GM21825 (cell line): ENCODE results near the gene DNAJC18.
A peak's percentile ranks its signal among the peaks of the same experiment; 100 is the strongest.
"Not testable (repeated sequence)": the region's sequence is repeated elsewhere in the genome, so short reads cannot be mapped to it uniquely, and the experiment has no call there.

Experiments
- ATAC-seq: cut with Tn5 transposase; IDR thresholded peaks from one replicate; pipeline ENCODE4 v1.9.1; 2021; ENCODE audit warnings: mild to moderate bottlenecking, moderate library complexity; ENCODE audit not compliant: unreplicated experiment

Gene DNAJC18

GRCh38 chr5:139389701-139390638, 49.4 kb downstream of the DNAJC18 start, which contains the start of gene MZB1:
Gene MZB1 (minus strand): TSS chr5:139389913. CDS start chr5:139389856, 57 bp downstream.
- peak; percentile 30 for ATAC-seq

DNA sequence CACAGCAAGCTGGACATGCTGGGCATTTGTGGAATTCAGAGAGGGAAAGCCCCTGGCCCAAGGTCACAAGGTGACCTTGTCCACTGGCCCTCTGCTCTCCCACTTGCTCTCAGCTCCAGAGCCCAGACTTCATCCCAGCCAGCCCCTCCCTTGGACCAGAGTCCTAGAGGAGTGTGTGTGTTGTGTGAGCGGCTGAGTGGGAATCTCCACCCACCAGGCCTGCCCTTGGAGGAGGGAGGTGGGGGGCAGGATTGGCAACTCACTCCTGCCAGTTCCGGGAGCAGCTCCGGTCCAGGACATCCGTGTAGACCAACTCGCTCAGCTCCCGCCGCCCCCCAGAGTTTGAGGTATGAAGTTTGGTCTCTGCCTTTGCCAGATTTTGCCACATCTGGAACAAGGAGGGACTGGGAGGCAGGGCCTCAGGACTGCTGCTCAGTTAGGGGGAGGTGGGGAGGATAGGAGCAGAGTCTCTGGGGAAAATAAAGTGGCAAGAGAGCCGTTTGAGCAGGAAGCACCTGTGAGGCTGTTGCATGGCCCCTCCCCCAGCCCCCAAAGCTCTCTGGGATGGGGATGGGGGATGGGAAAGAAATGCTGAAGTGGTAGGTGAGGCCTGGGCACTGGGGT, 51.0 kb downstream of the DNAJC18 start:
- ATAC-seq = no peak

GRCh38 chr5:139387611-139388197, 51.6 kb downstream of the DNAJC18 start:
- ATAC-seq = no peak

- ATAC-seq = not testable (repeated sequence)
Measured at GRCh38 chr5:139386956-139387355, 52.4 kb downstream of the DNAJC18 start.

DNA sequence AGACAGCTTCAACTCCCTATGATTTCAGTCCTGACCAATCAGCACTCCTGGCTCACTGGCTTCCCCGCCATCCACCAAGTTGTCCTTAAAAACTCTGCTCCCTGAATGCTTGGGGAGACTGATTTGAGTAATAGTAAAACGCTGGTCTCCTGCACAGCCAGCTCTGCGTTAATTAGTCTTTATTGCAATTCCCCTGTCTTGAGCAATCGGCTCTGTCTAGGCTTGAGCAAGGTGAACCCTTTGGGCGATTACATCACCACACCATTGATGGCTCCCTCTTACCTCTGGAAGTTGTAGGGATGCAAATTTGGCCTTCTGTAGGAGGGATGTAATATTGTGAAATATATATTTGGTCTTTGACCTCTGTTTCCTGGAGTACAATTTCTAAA, 53.3 kb downstream of the DNAJC18 start:
- no peak for ATAC-seq

- no peak for ATAC-seq
Measured at GRCh38 chr5:139385061-139386049, 54.0 kb downstream of the DNAJC18 start.

DNA sequence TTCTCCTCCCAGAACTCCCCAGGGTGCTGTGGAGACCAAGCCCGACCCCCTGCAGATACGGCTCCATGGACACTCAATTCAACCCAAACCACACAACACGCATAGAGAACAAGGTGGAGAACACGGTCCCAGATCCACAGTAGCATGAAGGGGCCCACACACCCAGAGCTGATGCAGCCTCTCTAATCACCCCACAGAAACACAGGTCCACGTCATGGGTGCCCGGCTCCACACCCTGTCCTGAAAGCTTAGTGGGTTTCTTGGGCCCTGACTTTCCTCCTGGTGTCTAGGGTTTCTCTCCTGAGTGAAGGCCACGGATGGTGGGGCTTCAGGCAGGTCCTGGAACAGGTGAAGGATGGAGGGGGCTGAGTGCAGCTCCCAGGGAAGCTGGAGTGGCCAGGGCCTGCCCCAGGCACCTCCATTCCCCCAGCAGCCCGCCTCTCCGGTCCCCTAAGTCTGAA, 54.7 kb downstream of the DNAJC18 start:
- ATAC-seq = no peak

DNA sequence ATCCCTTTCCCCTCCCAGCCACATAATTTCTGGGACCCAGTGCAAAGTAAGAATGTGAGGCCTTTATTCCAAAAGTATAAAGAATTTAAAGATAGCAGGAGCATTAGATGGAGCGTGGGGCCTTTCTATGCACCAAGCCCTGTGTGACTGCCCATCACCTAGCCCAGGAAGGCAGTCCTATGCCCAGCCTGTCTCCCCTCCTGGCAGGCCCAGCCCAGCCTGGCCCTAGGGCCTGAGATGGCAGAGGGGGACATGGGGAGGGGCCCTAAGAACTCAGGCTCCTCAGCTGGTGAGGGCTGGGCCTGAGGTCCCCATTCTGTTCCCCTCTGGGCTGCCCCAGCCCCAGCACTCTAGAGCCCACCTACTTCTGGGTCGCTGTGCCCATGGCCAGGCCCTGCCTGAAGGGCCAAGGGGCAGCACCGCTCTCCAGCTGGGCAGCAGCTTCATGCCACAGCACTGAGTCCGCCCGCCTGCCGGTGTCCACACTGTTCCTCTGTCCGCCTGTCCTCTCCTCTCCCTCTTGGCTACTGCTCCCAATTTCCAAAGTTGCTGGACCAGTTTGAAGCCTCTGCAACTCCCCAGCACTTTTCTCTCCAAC, 55.2 kb downstream of the DNAJC18 start:
- no peak for ATAC-seq

DNA sequence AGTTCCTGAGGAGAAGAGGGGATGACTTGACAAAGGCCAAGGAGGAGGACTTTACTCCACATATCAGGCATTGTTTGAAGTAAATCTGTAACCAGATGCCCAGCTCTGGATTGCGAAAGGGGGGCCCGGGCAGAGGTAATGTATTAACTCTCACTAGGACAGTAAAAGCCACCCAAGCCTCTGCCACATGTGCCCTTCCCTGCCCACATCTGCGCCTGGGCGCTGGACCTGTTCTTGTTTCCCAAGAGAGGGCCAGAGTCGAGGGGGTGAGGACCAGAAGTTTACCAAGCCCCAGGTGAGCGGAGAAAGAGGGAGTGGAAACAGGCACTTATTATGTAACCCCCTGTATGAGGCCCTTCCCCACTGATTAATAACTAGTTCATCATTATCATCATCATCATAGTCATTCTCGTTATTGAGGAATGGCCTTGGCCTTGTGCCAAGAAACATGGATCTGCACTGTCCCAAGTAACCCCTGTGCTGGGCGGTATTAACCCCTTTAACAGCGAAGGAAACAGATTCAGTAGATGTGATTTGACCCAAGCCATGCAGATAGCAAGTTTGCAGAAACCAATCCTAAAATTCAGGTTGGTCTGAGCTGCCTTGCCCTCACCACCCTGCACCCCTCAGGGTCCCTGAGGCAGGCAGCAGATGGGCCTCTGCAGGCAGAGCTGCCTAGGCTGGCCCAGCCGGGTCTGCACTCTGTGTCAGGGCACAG, 55.9 kb downstream of the DNAJC18 start, which contains the start of gene SLC23A1:
Gene SLC23A1, minus strand, starts transcription at position 23 of the 718 bp plus-strand sequence. CDS start 44 bp downstream, outside the sequence.
- ATAC-seq = no peak

- ATAC-seq = no peak
Measured at GRCh38 chr5:139382807-139383206, 56.5 kb downstream of the DNAJC18 start.

DNA sequence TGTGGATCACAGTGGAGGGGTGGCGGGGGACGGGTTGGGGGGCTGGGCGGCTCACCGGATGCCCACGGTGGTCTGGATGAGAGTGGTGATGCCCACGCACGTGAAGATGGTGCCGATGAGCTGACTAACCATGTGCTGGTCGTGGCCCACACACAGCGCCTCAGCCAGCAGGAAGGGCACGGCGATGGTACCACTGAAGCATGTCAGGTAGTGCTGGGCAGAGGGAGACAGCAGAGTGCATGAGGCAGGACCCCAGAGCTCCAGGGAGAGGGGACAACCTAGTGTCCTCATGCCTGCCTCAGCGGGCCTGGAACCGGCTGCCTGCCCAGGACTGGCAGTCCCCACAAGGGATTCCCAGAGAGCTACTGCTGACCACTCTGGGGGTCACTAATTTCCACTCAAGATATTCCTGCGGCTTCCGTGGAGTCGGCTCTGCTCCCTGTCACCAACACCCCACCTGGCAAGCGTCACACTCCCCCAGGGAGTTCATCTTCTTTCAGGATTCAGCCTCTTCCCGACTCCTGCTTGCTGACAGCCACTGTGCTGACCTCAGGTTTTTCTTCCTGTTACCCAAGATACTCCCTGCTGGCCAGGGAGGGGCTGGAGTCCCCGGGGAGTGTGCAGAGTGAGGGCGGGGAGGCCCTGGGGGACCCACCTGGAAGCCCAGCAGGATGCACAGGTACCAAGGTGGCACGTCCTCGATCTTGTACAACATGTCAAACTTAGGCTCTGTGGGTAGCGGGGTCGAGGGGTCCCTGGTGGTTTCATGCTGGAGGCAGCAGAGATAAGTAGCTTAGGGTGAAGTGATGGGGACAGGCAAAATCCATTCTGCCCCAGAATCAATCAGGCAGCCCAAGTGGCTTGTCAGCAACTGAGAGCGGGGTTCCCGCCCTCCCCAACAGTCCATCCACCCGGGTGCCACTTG, 57.2 kb downstream of the DNAJC18 start:
- ATAC-seq = no peak

GRCh38 chr5:139379626-139380449, 59.5 kb downstream of the DNAJC18 start:
- ATAC-seq = no peak

DNA sequence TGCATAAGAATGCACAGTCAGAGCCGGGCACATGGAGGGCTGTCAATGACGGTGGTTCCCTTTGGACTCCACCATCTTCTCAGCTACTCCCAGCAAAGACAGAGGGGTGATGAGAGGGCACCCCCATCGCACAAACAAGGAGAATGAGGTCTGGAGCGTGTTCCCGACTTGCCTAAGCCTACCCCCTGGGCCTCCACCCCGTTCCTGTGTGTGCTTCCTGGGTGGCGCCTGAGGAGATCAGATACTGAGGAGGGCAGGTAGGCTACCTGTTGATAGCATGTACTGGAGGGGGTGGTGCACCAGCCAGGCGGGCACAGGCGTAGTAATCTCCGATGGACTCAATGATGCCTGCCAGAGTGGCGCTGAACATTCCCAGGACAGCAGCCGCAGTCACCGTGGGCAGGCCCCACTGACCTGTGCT, 60.4 kb downstream of the DNAJC18 start:
- no peak for ATAC-seq

DNA sequence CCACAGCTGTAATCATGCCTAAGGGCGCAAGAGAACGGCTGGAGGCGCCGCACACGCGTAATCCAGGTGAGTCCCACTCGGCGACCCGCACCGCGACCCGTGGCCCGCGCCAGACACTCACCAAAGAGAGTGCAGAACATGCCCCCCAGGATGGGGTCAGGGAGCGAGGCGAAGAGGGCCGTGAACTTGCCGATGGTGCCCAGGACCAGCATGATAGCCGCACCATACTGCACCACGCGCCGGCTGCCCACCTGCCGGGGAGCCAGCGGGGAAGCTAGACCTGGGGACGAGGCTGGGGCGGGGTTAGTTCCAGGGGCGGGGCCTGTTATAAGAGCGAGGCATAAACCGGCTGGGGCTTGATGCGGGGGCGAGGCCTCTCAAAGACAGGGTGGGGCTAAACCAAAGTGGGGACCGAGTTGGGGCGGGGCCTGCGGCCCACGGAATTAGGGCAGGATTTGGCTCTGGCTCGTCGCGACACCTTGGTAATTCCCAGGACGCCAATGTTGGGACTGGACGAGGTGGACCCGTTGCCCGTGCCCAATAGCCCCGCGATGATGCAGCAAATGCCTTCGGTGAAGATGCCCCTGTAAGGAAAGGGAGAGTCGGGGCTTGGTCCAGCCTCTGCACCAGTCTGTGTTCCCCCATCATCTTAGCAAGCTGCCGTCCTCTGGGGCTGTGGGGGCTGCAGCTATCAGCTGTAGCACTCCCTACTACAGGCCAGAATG, 61.1 kb downstream of the DNAJC18 start:
- no peak for ATAC-seq

DNA sequence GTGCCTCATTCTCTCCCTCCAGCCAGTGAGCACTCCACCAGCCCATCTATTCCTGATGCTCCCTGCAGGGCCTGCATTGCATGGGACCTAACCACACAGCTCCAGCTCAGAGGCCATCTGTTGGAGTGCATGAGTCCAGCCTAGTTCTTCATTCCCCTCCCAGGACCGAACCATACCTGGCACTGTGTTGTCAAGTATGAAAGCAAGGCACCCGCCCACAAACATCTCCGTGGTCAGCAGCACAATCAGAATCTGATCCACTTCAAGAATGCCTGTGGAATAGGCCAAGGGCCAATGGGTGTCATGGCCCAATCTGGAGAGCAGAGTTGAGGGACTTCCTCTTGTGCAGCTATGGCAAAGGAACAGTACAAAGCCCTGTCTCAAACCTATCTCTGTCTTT, 62.1 kb downstream of the DNAJC18 start:
- no peak for ATAC-seq

GRCh38 chr5:139376364-139376763, 63.0 kb downstream of the DNAJC18 start:
- ATAC-seq = no peak

GRCh38 chr5:139374909-139375308, 64.4 kb downstream of the DNAJC18 start:
- no peak for ATAC-seq
